ENCODE data around the gene FGF8. TPM values are rescaled to one million over a fixed set of nuclear protein-coding genes. Genes with fewer than 3 reads are reported as not detected.

FGF8 gene
- total RNA-seq, 4 donors from 2014 or later, result not detected

DNA sequence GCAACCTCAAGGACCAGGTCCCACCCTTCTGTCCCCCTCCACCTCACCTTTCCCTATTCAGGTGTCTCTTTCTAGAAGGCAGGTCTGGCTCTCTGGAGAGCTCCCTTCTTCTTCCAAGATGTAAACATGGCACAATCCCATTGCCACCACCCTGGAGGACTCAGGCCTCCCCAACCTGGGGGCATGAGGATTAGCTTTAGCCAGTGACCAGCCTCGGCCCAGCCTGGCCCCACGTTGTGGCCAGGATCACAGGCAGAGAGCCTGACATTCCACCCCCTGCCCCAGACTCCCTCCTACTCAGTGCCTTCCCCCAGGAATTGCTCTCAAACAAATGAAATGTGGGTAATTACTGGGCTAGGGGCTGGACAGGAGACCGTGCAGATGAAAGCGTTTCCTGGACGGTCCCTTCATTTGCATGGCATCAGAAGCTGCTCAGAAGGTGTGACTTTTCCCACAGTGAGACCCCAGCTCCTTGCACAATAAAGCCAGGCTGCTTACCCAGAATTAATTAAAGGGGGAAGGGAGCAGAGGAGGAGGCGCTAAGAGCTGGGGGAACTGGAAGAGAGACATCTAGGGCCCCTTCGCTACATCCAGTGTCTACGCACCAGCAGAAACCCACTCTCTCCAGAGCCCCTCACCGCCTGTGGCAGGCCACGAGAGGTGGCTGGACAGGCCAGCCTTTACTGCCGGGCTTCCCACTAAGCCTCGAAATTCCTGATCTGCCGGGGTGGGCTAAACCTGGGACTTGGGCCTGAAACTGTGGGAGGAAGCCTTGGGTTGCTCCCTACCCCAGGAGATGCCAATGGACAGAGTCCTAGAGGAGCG lies 7.7 kb downstream of the FGF8 start:
- WGBS, 2 donors, result 60 to 63% methylated on average over 13 to 14 of the region's 14 CpGs
- no peak overlapping the region for H3K4me3 ChIP-seq (ENCODE audit: low read depth, poor library complexity, severe bottlenecking)
- peak in 1 of 2 donors; percentile 59 for DNase-seq (ENCODE audit: low spot score in 2 of 2)
- TF ChIP-seq CTCF (IDR thresholded peaks at IDR 0.05) (no peak), POLR2A (IDR thresholded peaks at IDR 0.05) (no peak)
- intact Hi-C loops (cut with DNase I; ENCODE audit: low total_unique reads), result no loop called here

DNA sequence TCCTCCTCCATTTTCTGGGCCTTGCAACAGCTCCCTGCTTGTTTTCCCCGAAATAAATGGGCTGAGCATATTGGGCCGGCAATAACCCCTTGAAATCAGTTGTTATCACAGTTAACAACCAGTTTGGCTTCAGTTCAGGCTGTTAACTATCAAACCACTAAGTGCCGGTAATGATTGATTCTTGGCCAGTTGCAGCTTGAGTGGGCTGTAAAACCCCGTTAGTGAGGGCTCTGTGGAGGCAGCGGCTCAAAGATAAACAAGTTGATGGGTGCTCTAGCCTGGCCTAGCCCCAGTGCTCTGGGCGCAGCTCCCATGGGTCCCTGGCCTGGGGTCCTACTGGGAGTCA lies 8.3 kb downstream of the FGF8 start:
- H3K4me3 ChIP-seq (ENCODE audit: low read depth, poor library complexity, severe bottlenecking), result no peak overlapping the region
- DNase-seq (ENCODE audit: low spot score in 2 of 2), result no peak
- no peak for TF ChIP-seq CTCF (IDR thresholded peaks at IDR 0.05)
- TF ChIP-seq POLR2A (IDR thresholded peaks at IDR 0.05), result no peak
- intact Hi-C loops (cut with DNase I; ENCODE audit: low total_unique reads), result no loop called here
- WGBS, 2 donors, result 62 to 73% methylated on average over 6 of the region's 6 CpGs

GRCh38 chr10:101766753-101767599 lies 8.9 kb downstream of the FGF8 start:
- intact Hi-C loops (cut with DNase I; ENCODE audit: low total_unique reads), result no loop called here
- TF ChIP-seq POLR2A (IDR thresholded peaks at IDR 0.05) (no peak), CTCF (IDR thresholded peaks at IDR 0.05) (no peak)
- no peak overlapping the region for H3K4me3 ChIP-seq (ENCODE audit: low read depth, poor library complexity, severe bottlenecking)
- DNase-seq (ENCODE audit: low spot score in 2 of 2), result peak in 1 of 2 donors; percentile 26
- WGBS, 2 donors, result 76 to 84% methylated on average over 12 of the region's 12 CpGs

DNA sequence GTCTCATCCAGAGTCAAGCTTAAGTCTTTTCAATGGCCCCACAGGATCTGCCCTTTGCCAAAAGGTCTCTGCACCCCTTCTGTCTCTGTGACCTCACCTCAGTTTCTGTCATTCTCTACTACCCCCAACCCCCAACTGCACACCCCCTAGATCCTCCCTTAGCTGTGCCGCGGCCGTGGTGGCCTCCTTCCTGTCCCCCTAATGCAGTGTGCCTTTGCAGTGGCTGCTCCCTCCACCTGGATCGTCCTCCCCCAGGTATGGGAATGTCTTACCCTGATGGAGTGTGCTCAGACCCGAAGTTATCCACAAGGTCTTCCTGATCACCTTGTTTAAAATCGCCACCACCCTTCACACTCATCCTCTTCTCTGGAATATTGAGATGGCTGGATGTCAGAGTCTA lies 9.6 kb downstream of the FGF8 start:
- 81% methylated on average over 6 of the region's 6 CpGs for WGBS, 2 donors
- peak in 1 of 2 donors; percentile 28 for DNase-seq (ENCODE audit: low spot score in 2 of 2)
- TF ChIP-seq POLR2A (IDR thresholded peaks at IDR 0.05), result no peak
- TF ChIP-seq CTCF (IDR thresholded peaks at IDR 0.05), result no peak
- intact Hi-C loops (cut with DNase I; ENCODE audit: low total_unique reads), result no loop called here
- no peak overlapping the region for H3K4me3 ChIP-seq (ENCODE audit: low read depth, poor library complexity, severe bottlenecking)

DNA sequence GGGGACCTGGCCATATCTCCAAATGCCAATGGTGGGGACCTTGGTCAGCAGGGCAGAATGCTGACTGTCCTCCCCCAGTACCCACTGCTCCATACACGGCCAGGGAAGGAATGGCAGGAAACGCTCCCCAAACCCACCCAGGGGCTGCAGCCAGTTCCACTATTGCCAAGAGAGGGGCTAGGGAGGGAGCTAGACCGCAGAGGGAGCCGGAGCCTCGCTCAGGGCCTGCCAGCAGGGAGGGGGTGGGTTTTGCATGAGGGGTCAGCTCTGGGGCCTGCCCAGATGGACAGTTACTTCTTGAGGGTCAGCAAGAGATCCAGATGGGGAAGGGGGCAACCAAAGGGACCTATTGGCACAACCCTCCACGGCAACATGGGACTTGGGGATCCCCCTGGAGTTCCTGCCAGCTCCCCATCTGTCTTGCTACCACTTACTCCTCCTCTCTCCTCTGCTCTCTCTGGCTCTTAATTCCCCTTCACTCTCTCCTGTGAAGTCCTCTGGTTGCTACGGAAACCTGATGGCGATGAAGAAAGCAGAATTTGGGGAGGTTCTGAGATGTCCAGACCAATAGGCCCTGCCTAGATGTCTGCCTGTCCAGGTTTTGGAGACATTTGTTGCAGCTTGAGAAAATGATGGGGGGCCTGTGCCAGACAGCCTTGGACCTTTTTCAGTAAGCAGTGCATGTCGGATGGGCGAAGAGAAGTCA lies 12.6 kb downstream of the FGF8 start:
- WGBS, 2 donors, result 86% methylated on average over 10 of the region's 10 CpGs
- no peak for DNase-seq (ENCODE audit: low spot score in 2 of 2)
- intact Hi-C loops (cut with DNase I; ENCODE audit: low total_unique reads), result no loop called here
- TF ChIP-seq POLR2A (IDR thresholded peaks at IDR 0.05) (no peak), CTCF (IDR thresholded peaks at IDR 0.05) (no peak)
- no peak overlapping the region for H3K4me3 ChIP-seq (ENCODE audit: low read depth, poor library complexity, severe bottlenecking)
